IMR-90 (cell line): ENCODE results near the gene IQCK. TPM values are rescaled to one million over a fixed set of nuclear protein-coding genes. Genes with fewer than 3 reads are reported as not detected.

Experiments
- ATAC-seq: fragments of 200-7000 bp; cut with Tn5 transposase; 2 replicates; pipeline ENCODE4 v1.9.1; 2020; ENCODE audit warnings: low read depth, mild to moderate bottlenecking, moderate library complexity
- BruUV-seq: library from RNA; stranded (reverse); fragments of 400-500 nt; replicated peaks from 2 replicates; lab custom pipeline; 2021; lab: Mats Ljungman, UMichigan
- CTCF ChIA-PET: fragments of 300-600 bp; formaldehyde crosslinking; extraction: SDS; loops from one replicate; lab custom pipeline; 2021; ENCODE audit warnings: antibody characterized with exemption; lab: Yijun Ruan, JAX
- POLR2A ChIA-PET: fragments of 300-600 bp; sonication (Branson Sonifier 250); formaldehyde crosslinking; loops from one replicate; lab custom pipeline; 2022; ENCODE audit warnings: antibody characterized with exemption; ENCODE audit not compliant: unreplicated experiment; lab: Charles Lee
- DNase-seq: peaks from one replicate; pipeline ENCODE4 v3.0.0; 2013
- H2AFZ ChIP-seq: replicated peaks from 2 replicates; pipeline ENCODE3; 2013; ENCODE audit warnings: low read length, mild to moderate bottlenecking; ENCODE audit not compliant: poor library complexity
- H2AK5ac ChIP-seq: 2 replicates; pipeline ENCODE4 v1.6.1; 2013; ENCODE audit warnings: low read depth, low read length, inconsistent platforms
- H2AK9ac ChIP-seq: replicated peaks from 2 replicates; pipeline ENCODE3; 2013; ENCODE audit warnings: mild to moderate bottlenecking, low read depth, low read length, moderate library complexity; ENCODE audit not compliant: poor library complexity
- H2BK120ac ChIP-seq: 2 replicates; pipeline ENCODE4 v1.6.1; 2013; ENCODE audit warnings: low read depth, low read length, inconsistent platforms
- H2BK15ac ChIP-seq: 3 replicates; pipeline ENCODE4 v1.6.1; 2013; ENCODE audit warnings: low read depth, low read length, inconsistent platforms
- H2BK20ac ChIP-seq: 2 replicates; pipeline ENCODE4 v1.6.1; 2013; ENCODE audit warnings: low read depth, mild to moderate bottlenecking, inconsistent platforms, low read length, moderate library complexity
- H2BK5ac ChIP-seq: 2 replicates; pipeline ENCODE4 v1.6.1; 2013; ENCODE audit warnings: mild to moderate bottlenecking, low read depth, low read length, inconsistent platforms; ENCODE audit not compliant: poor library complexity, severe bottlenecking
- H3K14ac ChIP-seq: replicated peaks from 2 replicates; pipeline ENCODE4 v1.6.1; 2013; ENCODE audit warnings: low read depth, low read length, inconsistent platforms
- H3K18ac ChIP-seq: 2 replicates; pipeline ENCODE4 v1.6.1; 2013; ENCODE audit warnings: low read depth, low read length, control low read depth
- H3K23ac ChIP-seq: 2 replicates; pipeline ENCODE4 v1.6.1; 2013; ENCODE audit warnings: low read depth, low read length, inconsistent platforms
- H3K27ac ChIP-seq: 2 replicates; pipeline ENCODE4 v1.5.1; 2013; ENCODE audit warnings: mild to moderate bottlenecking, control low read depth, low read length; ENCODE audit not compliant: insufficient read depth
- H3K27me3 ChIP-seq: 2 replicates; pipeline ENCODE4 v1.6.1; 2013; ENCODE audit warnings: low read length; ENCODE audit not compliant: control insufficient read depth, insufficient read depth
- H3K36me3 ChIP-seq: 2 replicates; pipeline ENCODE4 v1.6.1; 2013; ENCODE audit warnings: low read length, mixed read lengths; ENCODE audit not compliant: control insufficient read depth, insufficient read depth
- H3K4ac ChIP-seq: 2 replicates; pipeline ENCODE4 v1.6.1; 2013; ENCODE audit warnings: low read depth, low read length, inconsistent platforms
- H3K4me1 ChIP-seq: 2 replicates; pipeline ENCODE4 v1.6.1; 2013; ENCODE audit warnings: low read length, mixed read lengths; ENCODE audit not compliant: control insufficient read depth, insufficient read depth
- H3K4me2 ChIP-seq: 2 replicates; pipeline ENCODE4 v1.6.1; 2013; ENCODE audit warnings: low read depth, mild to moderate bottlenecking, control low read depth, low read length, moderate library complexity
- H3K4me3 ChIP-seq: 2 replicates; pipeline ENCODE4 v1.5.1; 2013; ENCODE audit warnings: low read depth, mild to moderate bottlenecking, control low read depth, low read length, moderate library complexity; ENCODE audit not compliant: insufficient read depth
- H3K56ac ChIP-seq: 2 replicates; pipeline ENCODE4 v1.6.1; 2013; ENCODE audit warnings: low read length, inconsistent platforms; ENCODE audit not compliant: insufficient read depth; ENCODE audit errors: extremely low read depth
- H3K79me1 ChIP-seq, 2 experiments: 2 replicates each; pipeline ENCODE4 v1.6.1; 2013; ENCODE audit warnings: low read length in 2 of 2, inconsistent platforms in 1 of 2, low read depth in 1 of 2
- H3K9ac ChIP-seq: 2 replicates; pipeline ENCODE4 v1.6.1; 2013; ENCODE audit warnings: low read depth, low read length, control low read depth
- H3K9me1 ChIP-seq: 2 replicates; pipeline ENCODE4 v1.6.1; 2013; ENCODE audit warnings: low read length, inconsistent platforms; ENCODE audit not compliant: insufficient read depth
- H3K9me3 ChIP-seq: 2 replicates; pipeline ENCODE4 v1.6.1; 2013; ENCODE audit warnings: low read length; ENCODE audit not compliant: control insufficient read depth, insufficient read depth
- H4K20me1 ChIP-seq: 2 replicates; pipeline ENCODE4 v1.6.1; 2013; ENCODE audit warnings: low read length, inconsistent platforms; ENCODE audit not compliant: insufficient read depth
- H4K5ac ChIP-seq: 2 replicates; pipeline ENCODE4 v1.6.1; 2013; ENCODE audit warnings: mild to moderate bottlenecking, low read depth, low read length, control low read depth
- H4K8ac ChIP-seq, 2 experiments: 2 replicates each; pipeline ENCODE4 v1.6.1; 2013; ENCODE audit warnings: low read depth in 2 of 2, low read length in 2 of 2, control low read depth in 1 of 2, inconsistent platforms in 1 of 2
- H4K91ac ChIP-seq: 2 replicates; pipeline ENCODE4 v1.6.1; 2013; ENCODE audit warnings: low read depth, low read length, inconsistent platforms; ENCODE audit not compliant: insufficient read depth
- BHLHE40 ChIP-seq: fragments of 150-350 bp; IDR thresholded peaks from 2 replicates; pipeline ENCODE4 v1.6.1; 2016; ENCODE audit warnings: mild to moderate bottlenecking, low read depth, low read length
- CHD1 ChIP-seq: IDR thresholded peaks from 2 replicates; pipeline ENCODE4 v1.6.1; 2012; ENCODE audit warnings: low read depth, low read length, improper control_type of control experiment
- CTCF ChIP-seq: conservative IDR thresholded peaks from 2 replicates; pipeline ENCODE4 v1.5.1; 2012; ENCODE audit warnings: mild to moderate bottlenecking, low read depth, low read length, improper control_type of control experiment
- ELK1 ChIP-seq: fragments of 150-350 bp; IDR thresholded peaks from 2 replicates; pipeline ENCODE4 v1.6.1; 2016; ENCODE audit warnings: low read depth, mild to moderate bottlenecking, low read length, moderate library complexity, borderline replicate concordance
- FOS ChIP-seq: fragments of 150-350 bp; IDR thresholded peaks from 2 replicates; pipeline ENCODE4 v1.6.1; 2016; ENCODE audit warnings: low read depth, low read length
- MAFK ChIP-seq: IDR thresholded peaks from 2 replicates; pipeline ENCODE4 v1.6.1; 2012; ENCODE audit warnings: low read depth, low read length, improper control_type of control experiment
- MAZ ChIP-seq: IDR thresholded peaks from 2 replicates; pipeline ENCODE4 v1.6.1; 2012; ENCODE audit warnings: low read depth, mild to moderate bottlenecking, low read length, improper control_type of control experiment, moderate library complexity, borderline replicate concordance
- MXI1 ChIP-seq: IDR thresholded peaks from 2 replicates; pipeline ENCODE4 v1.6.1; 2012; ENCODE audit warnings: low read depth, mild to moderate bottlenecking, low read length, moderate library complexity, borderline replicate concordance
- NFE2L2 ChIP-seq: fragments of 150-350 bp; IDR thresholded peaks from 2 replicates; pipeline ENCODE4 v1.6.1; 2016; ENCODE audit warnings: low read depth, mild to moderate bottlenecking, low read length
- RAD21 ChIP-seq: IDR thresholded peaks from 2 replicates; pipeline ENCODE4 v1.6.1; 2012; ENCODE audit warnings: low read length, improper control_type of control experiment
- RCOR1 ChIP-seq: IDR thresholded peaks from 2 replicates; pipeline ENCODE4 v1.6.1; 2012; ENCODE audit warnings: mild to moderate bottlenecking, low read length, improper control_type of control experiment; ENCODE audit not compliant: insufficient replicate concordance
- RFX5 ChIP-seq: IDR thresholded peaks from 2 replicates; pipeline ENCODE4 v1.8.0; 2012; ENCODE audit warnings: low read depth, mild to moderate bottlenecking, low read length, moderate library complexity
- SMC3 ChIP-seq: fragments of 150-350 bp; IDR thresholded peaks from 2 replicates; pipeline ENCODE4 v1.6.1; 2016; ENCODE audit warnings: low read depth, mild to moderate bottlenecking, antibody characterized with exemption, low read length, moderate library complexity
- USF2 ChIP-seq: fragments of 150-350 bp; IDR thresholded peaks from 2 replicates; pipeline ENCODE4 v1.6.1; 2017; ENCODE audit warnings: mild to moderate bottlenecking, antibody characterized with exemption, low read length, low read depth
- whole genome bisulfite sequencing, 2 experiments: methylation state at CpG; one replicate each; pipeline versions ENCODE4 v1.1.5 to v1.1.7; 2013; ENCODE audit warnings: missing lambda C conversion rate in 2 of 2; ENCODE audit not compliant: insufficient read length in 1 of 2; ENCODE audit errors: extremely low coverage in 2 of 2; 5-methylcytosine and 5-hydroxymethylcytosine counted together
- dilution Hi-C: fragments of 300-500 bp; cut with HindIII; formaldehyde crosslinking; loops from one replicate; pipeline ENCODE4 v1.14.3; 2018; ENCODE audit warnings: low sequenced_read_pairs; ENCODE audit not compliant: unreplicated experiment
- in situ Hi-C: fragments of 300-500 bp; cut with MboI; formaldehyde crosslinking; loops from 3 replicates; pipeline ENCODE4 v1.14.3; 2019; ENCODE audit warnings: low sequenced_read_pairs, inconsistent platforms, mixed read lengths
- intact Hi-C: fragments of 100-400 bp; cut with micrococcal nuclease; formaldehyde crosslinking; loops from 2 replicates; pipeline ENCODE4 v1.10.0; 2022
- polyA plus RNA-seq, 3 experiments: library from polyadenylated mRNA; depleted of rRNA; stranded (reverse); fragments of >200 nt; gene quantifications; 2 replicates each; pipeline ENCODE4 v1.2.3, GENCODE V29; 2012; ENCODE audit warnings: low replicate concordance in 1 of 3
- total RNA-seq: library from RNA; depleted of rRNA; stranded (reverse); fragments of >200 nt; gene quantifications from 2 replicates; pipeline ENCODE4 v1.2.3, GENCODE V29; 2012

The IQCK gene
- total and polyA plus RNA-seq, 2 of the 4 experiments (the other 2 are of a cell fraction), result 4.1 to 5.4 TPM

DNA sequence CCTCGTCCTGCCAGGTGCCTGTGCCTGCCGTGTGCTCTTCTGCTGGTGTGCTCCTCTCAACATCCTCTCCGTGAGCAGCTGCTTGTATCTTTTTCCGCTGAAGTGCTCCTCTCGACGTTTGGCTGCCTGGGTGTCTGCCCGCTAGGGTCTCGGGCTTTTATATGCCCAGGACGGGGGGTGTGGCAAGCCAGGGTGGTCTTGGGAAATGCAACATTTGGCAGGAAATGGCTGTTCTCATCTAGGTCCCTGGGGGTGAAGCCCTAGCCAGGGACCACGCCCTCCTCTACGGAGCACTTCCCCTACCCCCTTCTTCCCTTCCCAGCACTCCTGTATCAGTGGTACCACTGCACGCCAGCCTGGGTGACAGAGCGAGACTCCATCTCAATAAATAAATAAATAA, 49.4 kb downstream of the IQCK start:
- H3K4me1 ChIP-seq, result peaks cover 4% of the 10 kb centered on the region; the same call in 1 of the 2 replicates
- no peak overlapping the region for H3K23ac ChIP-seq
- no peak overlapping the region for H2BK120ac ChIP-seq
- H2AFZ ChIP-seq, result no peak overlapping the region
- no peak overlapping the region for H2AK5ac ChIP-seq
- no peak overlapping the region for H4K8ac ChIP-seq
- no peak overlapping the region for H3K4me3 ChIP-seq
- CTCF ChIA-PET, result no interaction called here
- no peak overlapping the region for H4K5ac ChIP-seq
- no peak overlapping the region for H2BK5ac ChIP-seq
- intact Hi-C loops, result no loop called here
- dilution Hi-C loops, result no loop called here
- TF ChIP-seq CHD1 (no peak), USF2 (no peak), NFE2L2 (no peak), SMC3 (no peak), RCOR1 (no peak), RAD21 (no peak), BHLHE40 (no peak), MAZ (no peak), MAFK (no peak), MXI1 (no peak), CTCF (no peak), RFX5 (no peak), FOS (no peak), ELK1 (no peak)
- no peak overlapping the region for H2AK9ac ChIP-seq
- peaks cover 5% of the 10 kb centered on the region; the same call in 1 of the 2 replicates for H3K9me3 ChIP-seq
- H2BK15ac ChIP-seq, result no peak overlapping the region
- no peaks in the 10 kb centered on the region for H3K27me3 ChIP-seq
- no peak overlapping the region for H3K9ac ChIP-seq
- in situ Hi-C loops, result no loop called here
- POLR2A ChIA-PET, result no interaction called here
- H3K36me3 ChIP-seq, result no peaks in the 10 kb centered on the region
- no peak overlapping the region for H3K4me2 ChIP-seq
- H3K14ac ChIP-seq, result no peak overlapping the region
- no peak overlapping the region for H4K91ac ChIP-seq
- no CpG with 5 or more reads among the region's 13 CpGs for WGBS, 2 experiments
- no peak overlapping the region for H3K4ac ChIP-seq
- H3K27ac ChIP-seq, result no peak overlapping the region
- BruUV-seq, result no TSS peak
- DNase-seq, result no peak
- no peaks in the 10 kb centered on the region for H3K79me1 ChIP-seq
- no peak for ATAC-seq
- H3K18ac ChIP-seq, result no peak overlapping the region
- H3K56ac ChIP-seq, result no peak overlapping the region
- H4K20me1 ChIP-seq, result no peaks in the 10 kb centered on the region
- H3K9me1 ChIP-seq, result no peaks in the 10 kb centered on the region
- no peak overlapping the region for H2BK20ac ChIP-seq
